Body of pancreas (tissue), 4 donors: ENCODE data around the gene CCN2.

ENCODE experiments used
- CTCF ChIP-seq, 7 experiments: fragments of 450-650 bp in 4 of 7; fragments of 200-600 bp in 3 of 7; sonication (generic) in 3 of 7; IDR thresholded peaks; one replicate each; pipeline ENCODE4 v1.5.1; 2016 to 2019; ENCODE audit warnings: antibody characterized with exemption in 7 of 7
- POLR2A ChIP-seq, 3 donors: fragments of 450-650 bp; IDR thresholded peaks; one replicate each; pipeline ENCODE4 v1.6.1; 2016; ENCODE audit warnings: antibody characterized with exemption in 3 of 3, mild to moderate bottlenecking in 2 of 3

GRCh38 chr6:131900231-131900630, 50.9 kb downstream of the CCN2 start:
- TF ChIP-seq CTCF (IDR thresholded peaks at IDR 0.05) (no peak), POLR2A (IDR thresholded peaks at IDR 0.05) (no peak)
